Hepatocyte (in vitro differentiated cells): ENCODE measurements around the gene ASCL1.

Experiments used
- EZH2 ChIP-seq: fragments of 200-600 bp; sonication (generic); IDR thresholded peaks from 2 replicates; pipeline ENCODE4 v1.6.1; 2016; ENCODE audit warnings: antibody characterized with exemption, mild to moderate bottlenecking, borderline replicate concordance
- EZH2phosphoT487 ChIP-seq: fragments of 200-600 bp; sonication (generic); IDR thresholded peaks from one replicate; pipeline ENCODE4 v1.6.1; 2018; ENCODE audit warnings: antibody characterized with exemption, mild to moderate bottlenecking, low read depth, moderate library complexity; ENCODE audit not compliant: unreplicated experiment, severe bottlenecking
- TF ChIP-seq, protein P1 (sequence below): fragments of 200-600 bp; sonication (generic); IDR thresholded peaks from 2 replicates; pipeline ENCODE4 v1.5.1; 2016; ENCODE audit warnings: antibody characterized with exemption, mild to moderate bottlenecking; ENCODE audit not compliant: poor library complexity

GRCh38 chr12:102918840-102919239 lies 38.6 kb upstream of the ASCL1 start:
- TF ChIP-seq, protein P1, sequence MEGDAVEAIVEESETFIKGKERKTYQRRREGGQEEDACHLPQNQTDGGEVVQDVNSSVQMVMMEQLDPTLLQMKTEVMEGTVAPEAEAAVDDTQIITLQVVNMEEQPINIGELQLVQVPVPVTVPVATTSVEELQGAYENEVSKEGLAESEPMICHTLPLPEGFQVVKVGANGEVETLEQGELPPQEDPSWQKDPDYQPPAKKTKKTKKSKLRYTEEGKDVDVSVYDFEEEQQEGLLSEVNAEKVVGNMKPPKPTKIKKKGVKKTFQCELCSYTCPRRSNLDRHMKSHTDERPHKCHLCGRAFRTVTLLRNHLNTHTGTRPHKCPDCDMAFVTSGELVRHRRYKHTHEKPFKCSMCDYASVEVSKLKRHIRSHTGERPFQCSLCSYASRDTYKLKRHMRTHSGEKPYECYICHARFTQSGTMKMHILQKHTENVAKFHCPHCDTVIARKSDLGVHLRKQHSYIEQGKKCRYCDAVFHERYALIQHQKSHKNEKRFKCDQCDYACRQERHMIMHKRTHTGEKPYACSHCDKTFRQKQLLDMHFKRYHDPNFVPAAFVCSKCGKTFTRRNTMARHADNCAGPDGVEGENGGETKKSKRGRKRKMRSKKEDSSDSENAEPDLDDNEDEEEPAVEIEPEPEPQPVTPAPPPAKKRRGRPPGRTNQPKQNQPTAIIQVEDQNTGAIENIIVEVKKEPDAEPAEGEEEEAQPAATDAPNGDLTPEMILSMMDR = no peak
- TF ChIP-seq EZH2phosphoT487 (no peak), EZH2 (no peak)
